ENCODE results near the gene MROH2A. TPM values are rescaled to one million over a fixed set of nuclear protein-coding genes. Genes with fewer than 3 reads are reported as not detected.

Gene MROH2A
- total RNA-seq (2022; extraction: Qiagen RNA extraction; ENCODE audit: low read depth): 0.18 to 0.31 TPM (median 0.24 TPM) in 4 of 5 replicates, not detected in the other

GRCh38 chr2:233778030-233778429 lies at the start of gene MROH2A:
Gene MROH2A, plus strand, starts transcription at chr2:233778330. Its CDS starts 1,029 bp downstream, at chr2:233779359.

GRCh38 chr2:233728723-233729301 lies 49.3 kb upstream of the MROH2A start, which contains the start of gene UGT1A3:
Gene UGT1A3, plus strand, starts transcription at chr2:233729042. Its CDS starts 85 bp downstream, at chr2:233729127.

GRCh38 chr2:233760043-233760442 lies 18.1 kb upstream of the MROH2A start, which contains the start of gene UGT1A1:
Gene UGT1A1, plus strand, starts transcription at chr2:233760270. Its CDS starts 18 bp downstream, at chr2:233760288.

GRCh38 chr2:233854241-233854981 lies 76.3 kb downstream of the MROH2A start, which contains the start of gene HJURP:
Gene HJURP, minus strand, starts transcription at chr2:233854535. Its CDS starts 35 bp downstream, at chr2:233854500.

GRCh38 chr2:233867993-233868532 lies 89.9 kb downstream of the MROH2A start, which contains the start of gene MSL3B:
Gene MSL3B, minus strand, starts transcription at chr2:233868386.

Other genes with a start within 250 kb of the MROH2A start
- 20.3 to 24.5 TPM (median 22.4 TPM) in 5 replicates for gene USP40, start 211.5 kb upstream of the MROH2A start, total RNA-seq (2022; extraction: Qiagen RNA extraction; ENCODE audit: low read depth)
- gene UGT1A8, start 160.7 kb upstream of the MROH2A start, total RNA-seq (2022; extraction: Qiagen RNA extraction; ENCODE audit: low read depth): 0.06 to 0.13 TPM in 2 of 5 replicates, not detected in the others
- gene UGT1A10, start 141.9 kb upstream of the MROH2A start, total RNA-seq (2022; extraction: Qiagen RNA extraction; ENCODE audit: low read depth): 0.15 to 0.17 TPM in 2 of 5 replicates, not detected in the others
- gene UGT1A9, start 106.4 kb upstream of the MROH2A start, total RNA-seq (2022; extraction: Qiagen RNA extraction; ENCODE audit: low read depth): 3.5 to 6.8 TPM (median 4.9 TPM) in 5 replicates
- 3.4 to 6.3 TPM (median 3.9 TPM) in 5 replicates for gene UGT1A7, start 96.4 kb upstream of the MROH2A start, total RNA-seq (2022; extraction: Qiagen RNA extraction; ENCODE audit: low read depth)
- gene UGT1A6, start 85.4 kb upstream of the MROH2A start, total RNA-seq (2022; extraction: Qiagen RNA extraction; ENCODE audit: low read depth): 1.2 to 2.3 TPM (median 1.6 TPM) in 5 replicates
- gene UGT1A5, start 65.4 kb upstream of the MROH2A start, total RNA-seq (2022; extraction: Qiagen RNA extraction; ENCODE audit: low read depth): not detected in 5 replicates
- gene UGT1A4, start 59.6 kb upstream of the MROH2A start, total RNA-seq (2022; extraction: Qiagen RNA extraction; ENCODE audit: low read depth): 0.05 to 0.10 TPM in 2 of 5 replicates, not detected in the others
- 0.10 to 0.22 TPM (median 0.13 TPM) in 3 of 5 replicates, not detected in the others for gene UGT1A3, start 49.3 kb upstream of the MROH2A start, total RNA-seq (2022; extraction: Qiagen RNA extraction; ENCODE audit: low read depth)
- 0.66 to 1.2 TPM (median 0.83 TPM) in 5 replicates for gene UGT1A1, start 18.1 kb upstream of the MROH2A start, total RNA-seq (2022; extraction: Qiagen RNA extraction; ENCODE audit: low read depth)
- 76.2 to 89.5 TPM (median 80.6 TPM) in 5 replicates for gene HJURP, start 76.2 kb downstream of the MROH2A start, total RNA-seq (2022; extraction: Qiagen RNA extraction; ENCODE audit: low read depth)
- gene TRPM8, start 139.0 kb downstream of the MROH2A start, total RNA-seq (2022; extraction: Qiagen RNA extraction; ENCODE audit: low read depth): 0.13 to 0.21 TPM (median 0.15 TPM) in 3 of 5 replicates, not detected in the others